HEK293 (cell line): ENCODE data around the gene CFP.

Experiments used
- CTCF ChIP-seq: fragments of 450-650 bp; formaldehyde crosslinking; IDR thresholded peaks from 2 replicates; pipeline ENCODE4 v1.5.1; 2016; ENCODE audit warnings: missing biosample characterization, missing genetic modification characterization
- EGR2 ChIP-seq: fragments of 450-650 bp; formaldehyde crosslinking; IDR thresholded peaks from 2 replicates; pipeline ENCODE4 v1.5.1; 2016; ENCODE audit warnings: low read depth, missing biosample characterization, missing genetic modification characterization
- PRDM6 ChIP-seq: fragments of 450-650 bp; formaldehyde crosslinking; IDR thresholded peaks from 2 replicates; pipeline ENCODE4 v1.5.1; 2017; ENCODE audit warnings: missing biosample characterization, missing genetic modification characterization
- SCRT1 ChIP-seq: fragments of 450-650 bp; formaldehyde crosslinking; IDR thresholded peaks from 2 replicates; pipeline ENCODE4 v1.5.1; 2016; ENCODE audit warnings: missing biosample characterization, missing genetic modification characterization, borderline replicate concordance
- SETDB1 ChIP-seq: IDR thresholded peaks from one replicate; pipeline ENCODE4 v1.6.1; 2017; ENCODE audit warnings: mild to moderate bottlenecking, low read length, moderate library complexity, mixed read lengths; ENCODE audit not compliant: insufficient read length
- ZBTB11 ChIP-seq: fragments of 450-650 bp; formaldehyde crosslinking; conservative IDR thresholded peaks from 2 replicates; pipeline ENCODE4 v1.5.1; 2016; ENCODE audit warnings: low read depth, missing biosample characterization, missing genetic modification characterization
- ZBTB8A ChIP-seq: fragments of 450-650 bp; formaldehyde crosslinking; IDR thresholded peaks from 2 replicates; pipeline ENCODE4 v1.5.1; 2016; ENCODE audit warnings: missing biosample characterization, missing genetic modification characterization
- ZNF121 ChIP-seq: fragments of 450-650 bp; formaldehyde crosslinking; IDR thresholded peaks from 2 replicates; pipeline ENCODE4 v1.5.1; 2016; ENCODE audit warnings: missing biosample characterization, missing genetic modification characterization
- ZNF132 ChIP-seq: fragments of 450-650 bp; formaldehyde crosslinking; IDR thresholded peaks from 2 replicates; pipeline ENCODE4 v1.5.1; 2017; ENCODE audit warnings: missing biosample characterization, missing genetic modification characterization, borderline replicate concordance
- ZNF138 ChIP-seq: fragments of 450-650 bp; formaldehyde crosslinking; IDR thresholded peaks from 2 replicates; pipeline ENCODE4 v1.5.1; 2016; ENCODE audit warnings: missing biosample characterization, missing genetic modification characterization, borderline replicate concordance
- ZNF16 ChIP-seq: fragments of 450-650 bp; formaldehyde crosslinking; IDR thresholded peaks from 2 replicates; pipeline ENCODE4 v1.5.1; 2016; ENCODE audit warnings: low read depth, missing biosample characterization, missing genetic modification characterization
- ZNF221 ChIP-seq: fragments of 450-650 bp; formaldehyde crosslinking; IDR thresholded peaks from 2 replicates; pipeline ENCODE4 v1.5.1; 2017; ENCODE audit warnings: missing biosample characterization, missing genetic modification characterization, borderline replicate concordance
- ZNF274 ChIP-seq, 2 experiments: fragments of 200-500 bp in 1 of 2; fragments of 450-650 bp in 1 of 2; sonication (Bioruptor generic) in 1 of 2; formaldehyde crosslinking in 1 of 2; IDR thresholded peaks; 2 replicates each; pipeline versions ENCODE4 v1.5.1 to v1.6.1; 2014 to 2016; ENCODE audit warnings: borderline replicate concordance in 1 of 2, inconsistent platforms in 1 of 2, low read length in 1 of 2, missing biosample characterization in 1 of 2, missing genetic modification characterization in 1 of 2
- ZNF280C ChIP-seq: fragments of 450-650 bp; formaldehyde crosslinking; IDR thresholded peaks from 2 replicates; pipeline ENCODE4 v1.5.1; 2016; ENCODE audit warnings: missing biosample characterization, missing genetic modification characterization
- ZNF280D ChIP-seq: fragments of 450-650 bp; formaldehyde crosslinking; IDR thresholded peaks from 2 replicates; pipeline ENCODE4 v1.5.1; 2016; ENCODE audit warnings: missing biosample characterization, missing genetic modification characterization
- ZNF302 ChIP-seq: fragments of 450-650 bp; formaldehyde crosslinking; IDR thresholded peaks from 2 replicates; pipeline ENCODE4 v1.5.1; 2016; ENCODE audit warnings: missing biosample characterization, missing genetic modification characterization, low read depth
- ZNF311 ChIP-seq: fragments of 450-650 bp; formaldehyde crosslinking; IDR thresholded peaks from 2 replicates; pipeline ENCODE4 v1.5.1; 2017; ENCODE audit warnings: missing biosample characterization, missing genetic modification characterization, borderline replicate concordance
- ZNF501 ChIP-seq: fragments of 450-650 bp; formaldehyde crosslinking; IDR thresholded peaks from 2 replicates; pipeline ENCODE4 v1.5.1; 2016; ENCODE audit warnings: missing biosample characterization, missing genetic modification characterization
- ZNF521 ChIP-seq: fragments of 450-650 bp; formaldehyde crosslinking; IDR thresholded peaks from 2 replicates; pipeline ENCODE4 v1.5.1; 2017; ENCODE audit warnings: missing biosample characterization, mild to moderate bottlenecking, missing genetic modification characterization
- ZNF558 ChIP-seq: fragments of 450-650 bp; formaldehyde crosslinking; IDR thresholded peaks from 2 replicates; pipeline ENCODE4 v1.5.1; 2016; ENCODE audit warnings: missing biosample characterization, missing genetic modification characterization
- ZNF623 ChIP-seq: fragments of 450-650 bp; formaldehyde crosslinking; IDR thresholded peaks from 2 replicates; pipeline ENCODE4 v1.5.1; 2016; ENCODE audit warnings: missing biosample characterization, missing genetic modification characterization
- ZNF837 ChIP-seq: fragments of 450-650 bp; formaldehyde crosslinking; IDR thresholded peaks from 2 replicates; pipeline ENCODE4 v1.5.1; 2016; ENCODE audit warnings: missing biosample characterization, missing genetic modification characterization
- ZNF843 ChIP-seq: fragments of 450-650 bp; formaldehyde crosslinking; IDR thresholded peaks from 2 replicates; pipeline ENCODE4 v1.5.1; 2016; ENCODE audit warnings: missing biosample characterization, missing genetic modification characterization
- ZSCAN23 ChIP-seq: fragments of 450-650 bp; formaldehyde crosslinking; IDR thresholded peaks from 2 replicates; pipeline ENCODE4 v1.5.1; 2016; ENCODE audit warnings: missing biosample characterization, missing genetic modification characterization
- ZSCAN4 ChIP-seq: fragments of 450-650 bp; formaldehyde crosslinking; IDR thresholded peaks from 2 replicates; pipeline ENCODE4 v1.5.1; 2017; ENCODE audit warnings: missing biosample characterization, missing genetic modification characterization

CFP gene

GRCh38 chrX:47658684-47659420 lies 29.1 kb upstream of the CFP start, which contains the start of gene UXT (continued):
- no peak for TF ChIP-seq ZNF280C (tag by site-specific recombination)
- no peak for TF ChIP-seq ZNF558 (tag by site-specific recombination)
- TF ChIP-seq ZNF138 (tag by site-specific recombination), result no peak
- 0 out of 2 replicates have a peak, but pooled peaks have one; percentile 5 for TF ChIP-seq EGR2 (tag by site-specific recombination)
- no peak for TF ChIP-seq ZNF274 (IDR thresholded peaks at IDR 0.05; ENCODE audit: low read length)
- TF ChIP-seq ZNF274 (tag by site-specific recombination; IDR thresholded peaks at IDR 0.05; ENCODE audit: borderline replicate concordance), result no peak
- TF ChIP-seq SCRT1 (tag by site-specific recombination), result no peak
- TF ChIP-seq SETDB1, result no peak
- TF ChIP-seq ZNF121 (tag by site-specific recombination), result no peak
- TF ChIP-seq ZNF221, result no peak
- TF ChIP-seq ZBTB11, result peak; percentile 76
- 0 out of 2 replicates have a peak, but pooled peaks have one; percentile 10 for TF ChIP-seq ZNF623
- no peak for TF ChIP-seq ZSCAN4 (tag by site-specific recombination)
- no peak for TF ChIP-seq CTCF (tag by site-specific recombination)
- TF ChIP-seq ZNF132 (tag by site-specific recombination), result no peak
- TF ChIP-seq ZNF280D (tag by site-specific recombination), result peak; percentile 70; the same call in 1 of the 2 replicates
- TF ChIP-seq ZSCAN23 (tag by site-specific recombination), result no peak
- TF ChIP-seq ZNF16 (tag by site-specific recombination), result no peak
- TF ChIP-seq ZNF837 (tag by site-specific recombination), result no peak
- TF ChIP-seq ZNF501 (tag by site-specific recombination), result peak; percentile 95
- peak; percentile 63 for TF ChIP-seq ZBTB8A
- no peak for TF ChIP-seq PRDM6 (tag by site-specific recombination)
- no peak for TF ChIP-seq ZNF311 (tag by site-specific recombination)
- peak; percentile 37; the same call in 1 of the 2 replicates for TF ChIP-seq ZNF843 (tag by site-specific recombination)
- TF ChIP-seq ZNF521 (tag by site-specific recombination), result no peak
- no peak for TF ChIP-seq ZNF302 (tag by site-specific recombination)
